Parietal lobe (tissue), 2 donors: ENCODE measurements around the gene ARHGAP31. TPM values are rescaled to one million over a fixed set of nuclear protein-coding genes. Genes with fewer than 3 reads are reported as not detected.

Source experiments
- small RNA-seq: library from RNA; depleted of rRNA; stranded (forward); fragments of <200 nt; gene quantifications from one replicate; pipeline ENCODE3, GENCODE V24; 2014; ENCODE audit warnings: low replicate concordance
- total RNA-seq: library from RNA; depleted of rRNA; stranded (reverse); fragments of >200 nt; gene quantifications from one replicate; pipeline ENCODE4 v1.2.3, GENCODE V29; 2014

ARHGAP31 gene, protein sequence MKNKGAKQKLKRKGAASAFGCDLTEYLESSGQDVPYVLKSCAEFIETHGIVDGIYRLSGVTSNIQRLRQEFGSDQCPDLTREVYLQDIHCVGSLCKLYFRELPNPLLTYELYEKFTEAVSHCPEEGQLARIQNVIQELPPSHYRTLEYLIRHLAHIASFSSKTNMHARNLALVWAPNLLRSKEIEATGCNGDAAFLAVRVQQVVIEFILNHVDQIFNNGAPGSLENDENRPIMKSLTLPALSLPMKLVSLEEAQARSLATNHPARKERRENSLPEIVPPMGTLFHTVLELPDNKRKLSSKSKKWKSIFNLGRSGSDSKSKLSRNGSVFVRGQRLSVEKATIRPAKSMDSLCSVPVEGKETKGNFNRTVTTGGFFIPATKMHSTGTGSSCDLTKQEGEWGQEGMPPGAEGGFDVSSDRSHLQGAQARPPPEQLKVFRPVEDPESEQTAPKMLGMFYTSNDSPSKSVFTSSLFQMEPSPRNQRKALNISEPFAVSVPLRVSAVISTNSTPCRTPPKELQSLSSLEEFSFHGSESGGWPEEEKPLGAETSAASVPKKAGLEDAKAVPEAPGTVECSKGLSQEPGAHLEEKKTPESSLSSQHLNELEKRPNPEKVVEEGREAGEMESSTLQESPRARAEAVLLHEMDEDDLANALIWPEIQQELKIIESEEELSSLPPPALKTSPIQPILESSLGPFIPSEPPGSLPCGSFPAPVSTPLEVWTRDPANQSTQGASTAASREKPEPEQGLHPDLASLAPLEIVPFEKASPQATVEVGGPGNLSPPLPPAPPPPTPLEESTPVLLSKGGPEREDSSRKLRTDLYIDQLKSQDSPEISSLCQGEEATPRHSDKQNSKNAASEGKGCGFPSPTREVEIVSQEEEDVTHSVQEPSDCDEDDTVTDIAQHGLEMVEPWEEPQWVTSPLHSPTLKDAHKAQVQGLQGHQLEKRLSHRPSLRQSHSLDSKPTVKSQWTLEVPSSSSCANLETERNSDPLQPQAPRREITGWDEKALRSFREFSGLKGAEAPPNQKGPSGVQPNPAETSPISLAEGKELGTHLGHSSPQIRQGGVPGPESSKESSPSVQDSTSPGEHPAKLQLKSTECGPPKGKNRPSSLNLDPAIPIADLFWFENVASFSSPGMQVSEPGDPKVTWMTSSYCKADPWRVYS (N-terminal part only)
- total RNA-seq = 6.9 TPM

DNA sequence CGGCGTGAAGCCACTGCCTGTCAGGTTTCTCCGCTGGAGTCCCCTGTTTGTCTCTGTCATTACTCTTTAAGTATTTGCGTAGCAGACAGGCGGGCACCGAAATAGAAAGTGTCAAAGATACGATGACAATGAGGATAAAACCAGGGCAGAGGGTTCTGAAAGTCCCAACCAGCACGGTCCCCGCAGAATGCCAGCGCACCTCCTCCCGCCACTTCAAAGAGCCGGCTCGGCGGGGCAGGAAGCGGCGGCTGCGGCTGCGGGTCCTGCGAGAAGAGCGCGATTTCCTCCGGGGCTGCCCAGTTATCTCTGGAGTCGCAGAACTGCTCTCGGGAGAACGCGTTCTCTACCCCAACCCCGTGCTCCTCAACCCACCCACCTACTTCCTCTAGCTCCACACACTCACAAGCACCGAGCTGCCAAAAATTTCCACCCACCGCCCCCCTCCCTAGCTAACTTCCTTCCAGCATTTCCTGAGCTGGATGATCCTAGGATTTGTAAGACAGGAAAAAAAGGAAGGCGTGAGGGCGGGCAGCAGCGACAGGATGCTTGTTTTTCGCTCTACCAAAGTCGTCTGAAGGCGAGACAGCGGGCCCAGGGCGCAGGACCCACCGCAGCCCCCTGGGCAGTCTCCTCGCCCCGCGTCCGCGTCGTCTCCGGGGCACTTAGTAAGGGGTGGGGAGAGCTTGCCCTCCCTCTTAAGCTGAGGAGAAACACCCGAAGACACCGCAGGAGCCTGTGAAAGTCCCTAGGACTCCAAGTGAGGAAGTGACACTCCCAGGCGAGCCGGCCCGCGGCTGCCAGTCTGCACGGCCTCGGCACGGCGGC, at the start of gene ARHGAP31:
TSS of gene ARHGAP31 (plus strand) at position 513 of the 825 bp plus-strand sequence. CDS start 522 bp downstream, outside the sequence.

GRCh38 chr3:119463171-119464169, 169.3 kb downstream of the ARHGAP31 start, which contains the start of gene TMEM39A:
Gene TMEM39A (minus strand): TSS chr3:119463615. CDS start chr3:119462074, 1,541 bp downstream.

Small RNA genes lying within 50 kb of the gene (small RNA-seq; reads per million reads assigned to genes)
- gene RNU6-1127P = not detected

Other genes with a start within 250 kb of the ARHGAP31 start
- gene TEX55, start 148.2 kb upstream of the ARHGAP31 start, total RNA-seq = not detected
- not detected for gene UPK1B, start 120.8 kb upstream of the ARHGAP31 start, total RNA-seq
- 14.7 TPM for gene B4GALT4, start 53.5 kb upstream of the ARHGAP31 start, total RNA-seq
- 36.0 TPM for gene TMEM39A, start 169.2 kb downstream of the ARHGAP31 start, total RNA-seq
- gene POGLUT1, start 174.6 kb downstream of the ARHGAP31 start, total RNA-seq = 31.9 TPM
- gene TIMMDC1, start 204.2 kb downstream of the ARHGAP31 start, total RNA-seq = 30.0 TPM